Urothelium cell line (cell line): ENCODE data around the gene DAPK3.
A peak's percentile ranks its signal among the peaks of the same experiment; 100 is the strongest.
"Not testable (repeated sequence)": the region's sequence is repeated elsewhere in the genome, so short reads cannot be mapped to it uniquely, and the experiment has no call there.

ENCODE experiments used
- DNase-seq: peaks from one replicate; pipeline ENCODE4 v3.0.0; 2011; ENCODE audit warnings: low spot score, mixed read lengths
- FAIRE-seq: peaks from 2 replicates; lab custom pipeline; 2011; peaks lifted over from hg19 to GRCh38; lab: Jason Lieb, UNC

The DAPK3 gene

DNA sequence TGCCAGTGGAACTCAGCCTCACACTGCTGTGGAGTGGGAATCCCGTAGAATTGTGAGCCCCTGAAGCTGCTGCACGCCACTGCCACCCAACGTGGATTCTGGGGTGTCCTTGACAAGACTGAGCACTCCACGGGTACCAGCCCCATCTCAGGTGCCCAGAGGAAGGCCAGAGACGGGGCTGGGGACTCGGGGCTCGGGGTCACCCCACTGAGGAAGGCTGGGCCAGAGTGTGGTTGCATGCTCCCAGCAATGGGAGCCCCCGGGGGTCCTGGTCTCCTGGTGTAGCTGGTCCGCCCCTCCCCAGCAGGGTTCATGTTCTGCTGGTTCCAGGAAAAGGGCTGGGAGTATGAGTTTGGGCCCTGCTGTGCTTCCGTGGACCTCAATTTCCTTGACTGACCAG lies 15.2 kb downstream of the DAPK3 start:
- FAIRE-seq, result no peak

DNA sequence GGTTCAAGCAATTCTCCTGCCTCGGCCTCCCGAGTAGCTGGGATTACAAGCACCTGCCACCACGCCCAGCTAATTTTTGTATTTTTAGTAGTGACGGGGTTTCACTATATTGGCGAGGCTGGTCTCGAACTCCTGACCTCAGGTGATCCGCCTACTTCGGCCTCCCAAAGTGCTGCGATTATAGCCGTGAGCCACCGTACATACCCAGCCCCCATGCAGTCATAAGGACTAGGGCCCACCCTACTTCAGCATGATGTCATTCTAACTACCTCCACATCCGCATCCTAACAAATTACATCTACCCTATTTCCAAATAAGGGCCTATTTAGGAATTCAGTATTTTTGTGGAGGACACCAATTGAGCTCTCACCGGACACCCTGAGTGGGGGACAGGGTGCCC lies 15.6 kb downstream of the DAPK3 start:
- not testable (repeated sequence) for DNase-seq, FAIRE-seq

More for the DNA sequence above, 15.2 kb downstream of the DAPK3 start:
- no peak for DNase-seq

DNA sequence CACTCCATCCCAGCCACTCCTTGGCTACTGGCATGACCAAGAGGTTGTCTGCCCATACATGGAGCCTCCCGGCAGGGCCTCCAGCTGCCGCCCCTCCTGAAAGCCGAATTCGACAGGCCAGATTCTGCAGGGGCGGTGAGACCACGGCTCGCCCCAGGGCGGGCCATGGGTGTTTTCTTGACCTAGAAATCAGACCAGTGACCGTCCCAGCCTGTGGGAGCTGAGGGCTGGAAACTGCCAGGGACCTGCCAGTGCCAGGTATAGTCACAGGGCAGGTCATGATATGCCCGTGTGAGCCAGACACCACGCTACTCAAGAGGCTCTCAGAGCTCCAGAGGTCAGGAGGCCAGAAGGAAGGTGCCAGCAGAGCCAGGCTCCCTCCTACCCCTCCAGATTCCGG lies 16.8 kb downstream of the DAPK3 start:
- no peak for DNase-seq
- no peak for FAIRE-seq

DNA sequence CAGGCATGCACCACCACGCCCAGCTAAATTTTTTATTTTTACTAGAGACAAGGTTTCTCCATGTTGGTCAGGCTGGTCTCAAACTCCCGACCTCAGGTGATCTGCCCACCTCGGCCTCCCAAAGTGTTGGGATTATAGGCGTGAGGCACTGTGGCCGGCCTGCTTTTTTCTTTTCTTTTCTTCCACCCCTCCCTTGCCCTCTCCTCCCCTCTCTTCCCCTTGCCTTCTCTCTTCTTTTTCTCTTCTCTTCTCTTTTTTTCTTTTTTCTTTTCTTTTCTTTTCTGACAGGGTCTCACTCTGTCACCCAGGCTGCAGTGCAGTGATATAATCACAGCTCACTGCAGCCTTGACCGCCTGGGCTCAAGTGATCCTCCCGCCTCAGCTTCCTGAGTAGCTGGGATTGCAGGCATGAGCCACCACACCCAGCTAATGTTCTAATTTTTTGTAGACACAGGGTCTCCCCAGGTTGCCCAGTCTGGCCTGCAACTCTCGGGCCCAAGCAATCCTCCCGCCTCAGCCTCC lies 18.1 kb downstream of the DAPK3 start:
- FAIRE-seq, DNase-seq: not testable (repeated sequence)

DNA sequence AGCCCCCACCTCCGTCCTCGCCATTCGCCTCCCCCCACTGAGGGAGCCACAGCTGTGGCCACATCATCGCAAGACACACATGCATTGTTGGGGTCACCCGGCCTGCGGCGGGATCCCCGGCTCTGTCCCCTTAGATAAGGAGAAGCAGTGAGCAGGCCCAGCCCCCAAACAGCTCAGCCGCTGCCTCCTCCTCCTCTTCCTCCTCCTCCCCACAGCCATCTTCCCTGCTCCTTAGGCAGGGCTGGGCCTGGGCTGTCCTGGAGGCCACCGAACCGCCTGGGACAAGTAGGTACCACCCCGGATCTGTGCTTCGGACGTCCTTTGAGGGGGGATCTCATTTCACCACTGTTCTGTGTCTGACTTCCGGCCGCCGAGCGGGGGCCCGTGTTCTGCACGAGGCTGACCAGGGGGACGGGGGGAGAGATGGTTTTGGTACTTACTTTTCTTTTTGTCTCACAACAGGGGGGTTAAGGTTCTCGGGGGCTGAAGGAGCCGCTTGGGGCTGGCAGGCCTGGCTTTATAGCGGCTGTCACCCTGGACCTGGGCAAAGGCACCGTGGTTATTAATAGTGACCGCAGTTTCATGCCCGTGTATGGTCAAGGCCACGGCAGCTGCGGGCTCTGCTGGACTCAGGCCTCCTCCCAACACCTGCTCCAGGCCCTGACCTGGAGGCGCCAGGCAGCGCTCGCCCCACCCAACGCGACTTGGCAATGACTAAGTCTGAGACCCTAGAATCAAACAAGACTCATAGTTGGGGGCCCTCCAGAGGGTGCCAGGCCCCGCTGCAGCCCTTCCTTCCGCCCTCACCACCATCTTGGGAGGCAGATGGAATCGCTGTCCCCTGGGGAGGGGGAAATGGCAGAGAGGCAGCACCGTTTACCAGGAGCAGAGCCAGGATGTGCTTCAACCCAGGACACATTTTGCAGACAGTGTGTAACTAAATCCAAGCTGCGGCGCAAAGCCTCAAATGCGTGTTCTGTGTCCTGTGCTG lies 19.7 kb downstream of the DAPK3 start:
- DNase-seq (no peak), FAIRE-seq (no peak)

DNA sequence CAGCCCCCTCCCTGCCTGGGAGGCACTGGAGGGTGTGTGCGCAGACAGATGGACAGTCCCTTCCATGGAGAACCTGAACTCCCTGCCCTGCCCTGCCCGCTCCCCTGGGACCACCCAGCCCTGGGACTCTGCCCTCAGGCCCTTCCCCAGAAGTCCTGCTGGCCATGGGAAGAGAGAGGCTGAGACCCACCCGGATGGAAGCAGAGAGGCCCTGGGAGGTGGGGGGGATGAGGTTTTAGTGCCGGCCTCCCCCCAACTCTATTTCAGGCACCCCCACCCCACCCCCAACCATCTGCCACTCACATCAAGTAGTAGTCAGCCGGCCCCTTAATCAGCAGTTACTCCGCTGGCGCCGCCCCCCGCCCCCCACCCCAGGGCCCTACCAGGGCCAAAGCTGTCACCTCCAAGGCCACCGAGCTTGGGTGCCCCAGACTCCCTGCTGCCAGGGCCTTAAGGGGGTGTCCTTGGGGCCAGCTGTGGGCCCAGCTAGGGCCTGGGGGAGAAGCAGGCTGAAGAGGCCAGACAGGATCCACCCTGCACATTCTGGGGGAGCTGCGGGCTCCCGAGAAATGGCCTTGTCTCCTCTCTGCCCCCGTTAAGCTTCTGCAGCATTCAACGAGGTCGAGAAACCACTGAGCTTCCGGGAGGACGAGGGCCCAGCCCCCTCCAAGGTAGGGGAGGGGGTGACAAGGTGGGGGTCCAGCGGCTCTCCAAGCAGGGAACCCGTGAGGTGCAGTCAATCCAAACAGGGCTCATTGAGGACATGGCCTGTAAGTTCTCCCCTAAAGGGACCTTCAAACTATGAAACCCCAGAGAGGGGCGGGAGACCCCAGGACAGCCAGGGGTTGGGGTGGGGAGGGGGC lies 20.7 kb downstream of the DAPK3 start:
- FAIRE-seq, result no peak

DNA sequence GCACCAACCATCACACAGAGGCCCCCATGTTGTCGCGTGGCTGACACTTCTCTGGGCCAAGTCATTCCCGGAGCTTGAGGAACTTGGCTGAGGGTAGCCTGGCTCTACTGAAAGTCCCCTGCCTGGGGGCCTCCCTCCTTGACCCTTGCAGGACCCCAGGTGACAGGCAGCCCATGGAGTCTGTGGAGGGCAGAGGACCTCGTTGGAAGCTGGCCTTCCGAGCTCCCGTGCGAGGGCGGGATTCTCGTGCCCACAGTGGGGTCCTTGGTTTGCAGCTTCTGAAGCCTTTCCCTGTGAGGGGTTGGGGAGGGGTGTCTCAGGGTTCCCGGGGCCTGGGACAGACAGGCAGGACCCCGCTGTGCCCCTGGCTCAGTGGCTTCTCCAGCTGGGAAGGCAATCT lies 21.6 kb downstream of the DAPK3 start:
- no peak for DNase-seq
- no peak for FAIRE-seq

More for the DNA sequence above, 20.7 kb downstream of the DAPK3 start:
- no peak for DNase-seq

DNA sequence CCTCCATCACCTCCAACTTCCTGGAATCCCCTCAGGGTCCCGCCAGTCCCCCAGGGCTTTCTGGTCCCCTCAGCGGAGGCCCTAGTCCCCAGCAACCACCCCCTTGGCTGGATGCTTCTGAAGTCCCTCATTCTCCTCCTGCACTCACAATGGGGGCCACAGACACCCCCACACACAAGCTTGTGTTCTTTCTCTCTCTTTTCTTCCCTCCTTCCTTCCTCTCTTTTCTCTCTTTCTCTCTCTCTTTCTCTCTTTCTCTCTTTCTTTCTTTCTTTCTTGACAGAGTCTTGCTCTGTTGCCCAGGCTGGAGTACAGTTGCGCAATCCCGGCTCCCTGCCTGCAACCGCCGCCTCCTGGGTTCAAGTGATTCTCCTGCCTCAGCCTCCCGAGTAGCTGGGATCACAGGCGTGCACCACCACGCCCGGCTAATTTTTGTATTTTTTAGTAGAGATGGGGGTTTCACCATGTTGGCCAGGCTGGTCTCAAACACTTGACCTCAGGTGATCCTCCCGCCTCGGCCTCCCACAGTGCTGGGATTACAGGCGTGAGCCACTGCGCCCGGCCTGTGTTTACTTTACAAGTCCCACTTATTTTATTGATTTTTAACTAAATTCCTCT lies 23.5 kb downstream of the DAPK3 start:
- DNase-seq, FAIRE-seq: not testable (repeated sequence)

DNA sequence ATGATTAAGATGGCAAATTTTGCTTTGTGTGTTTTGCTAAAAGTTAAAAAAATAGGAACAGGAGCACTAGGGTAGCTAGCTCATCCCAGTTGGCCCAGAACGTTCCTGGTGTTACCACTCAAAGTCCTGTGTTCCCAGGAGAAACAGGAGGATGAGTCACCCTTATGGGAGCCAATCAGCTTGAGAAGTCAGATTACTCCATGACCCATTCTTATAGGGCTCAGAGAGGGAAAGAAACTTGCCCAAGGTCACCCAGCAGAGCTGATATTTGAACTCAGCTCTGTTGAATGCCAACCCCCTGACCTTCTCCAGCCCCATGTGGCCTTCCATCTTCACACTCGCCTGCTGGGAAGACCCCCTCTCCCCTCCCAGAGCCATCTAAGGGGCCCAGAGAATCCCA lies 25.1 kb downstream of the DAPK3 start:
- no peak for DNase-seq
- no peak for FAIRE-seq

DNA sequence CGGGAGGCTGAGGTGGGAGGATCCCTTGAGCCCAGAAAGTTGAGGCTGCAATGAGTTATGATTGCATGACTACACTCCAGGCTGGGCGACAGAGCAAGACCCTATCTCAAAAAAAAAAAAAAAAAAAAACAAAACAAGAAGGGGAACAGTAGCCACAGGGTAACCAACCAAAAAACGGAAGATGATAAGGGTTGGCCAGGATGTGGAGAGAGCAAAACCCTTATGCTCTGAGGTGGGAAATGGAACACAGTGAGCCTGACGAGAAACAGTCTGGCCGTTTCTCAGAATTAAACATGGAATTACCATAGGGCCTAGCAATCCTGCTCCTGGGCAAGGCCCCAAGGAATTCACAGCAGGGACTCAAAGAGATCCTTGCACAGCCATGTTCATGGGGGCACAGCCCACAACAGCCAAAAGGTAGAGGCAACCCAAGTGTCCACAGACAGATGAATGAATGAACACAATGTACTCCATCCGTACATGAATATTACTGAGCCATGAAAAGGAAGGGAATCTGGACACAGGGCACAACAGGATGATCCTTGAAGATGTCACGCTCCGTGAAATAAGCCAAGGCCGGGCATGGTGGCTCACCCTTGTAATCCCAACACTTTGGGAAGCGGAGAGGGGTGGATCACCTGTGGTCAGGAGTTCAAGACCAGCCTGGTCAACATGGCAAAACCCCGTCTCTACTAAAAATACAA lies 26.7 kb downstream of the DAPK3 start:
- FAIRE-seq, result no peak
- DNase-seq, result no peak

DNA sequence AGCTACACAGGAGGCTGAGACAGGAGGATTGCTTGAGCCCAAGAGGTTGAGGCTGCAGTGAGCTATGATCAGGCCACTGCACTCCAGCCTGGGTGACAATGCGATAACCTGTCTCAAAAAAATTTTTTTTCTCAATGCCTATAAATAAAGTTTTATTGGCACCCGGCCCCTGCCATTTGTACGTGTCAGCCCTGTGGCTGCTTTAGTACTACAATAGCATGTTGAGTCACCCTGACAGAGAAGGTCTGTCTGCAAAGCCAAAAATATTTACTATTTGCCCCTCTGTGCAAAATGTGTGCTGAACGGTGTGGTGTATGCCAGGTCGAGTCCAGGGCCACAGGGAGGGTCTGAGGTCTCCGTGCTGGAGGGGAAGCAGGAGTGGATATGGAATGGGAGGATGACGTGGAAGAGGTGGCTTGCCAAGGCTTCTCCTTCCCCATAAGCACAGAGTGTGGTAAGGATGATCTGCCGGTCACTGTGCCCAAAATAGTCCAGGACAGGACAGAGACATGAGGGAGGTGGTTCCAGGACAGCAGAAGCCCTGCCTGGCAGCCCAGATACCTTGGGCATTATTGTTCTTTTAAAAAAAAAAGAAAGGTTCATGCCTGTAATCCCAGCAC lies 28.0 kb downstream of the DAPK3 start:
- FAIRE-seq (no peak), DNase-seq (peak; percentile 15)

DNA sequence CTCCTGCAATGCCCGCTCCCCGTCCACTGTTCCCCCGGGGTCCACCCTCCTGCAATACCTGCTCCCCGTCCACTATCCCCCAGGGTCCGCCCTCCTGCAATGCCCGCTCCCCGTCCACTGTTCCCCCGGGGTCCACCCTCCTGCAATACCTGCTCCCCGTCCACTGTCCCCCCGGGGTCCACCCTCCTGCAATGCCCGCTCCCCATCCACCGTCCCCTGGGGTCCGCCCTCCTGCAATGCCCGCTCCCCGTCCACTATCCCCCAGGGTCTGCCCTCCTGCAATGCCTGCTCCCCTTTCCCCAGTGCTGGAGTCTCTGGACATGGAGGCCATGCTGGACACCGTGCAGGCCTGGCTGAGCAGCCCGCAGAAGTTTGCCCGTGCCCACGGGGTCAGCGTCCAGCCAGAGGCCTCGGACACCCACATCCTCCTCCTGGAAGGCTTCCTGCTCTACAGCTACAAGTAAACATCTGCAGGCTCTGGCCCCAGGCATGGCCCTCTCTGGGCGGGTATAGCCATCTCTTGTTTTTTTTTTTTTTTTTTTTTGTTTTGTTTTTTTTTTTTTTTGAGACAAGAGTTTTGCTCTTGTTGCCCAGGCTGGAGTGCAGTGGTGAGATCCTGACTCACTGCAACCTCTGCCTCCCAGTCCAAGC lies 32.5 kb downstream of the DAPK3 start:
- FAIRE-seq, DNase-seq: not testable (repeated sequence)

DNA sequence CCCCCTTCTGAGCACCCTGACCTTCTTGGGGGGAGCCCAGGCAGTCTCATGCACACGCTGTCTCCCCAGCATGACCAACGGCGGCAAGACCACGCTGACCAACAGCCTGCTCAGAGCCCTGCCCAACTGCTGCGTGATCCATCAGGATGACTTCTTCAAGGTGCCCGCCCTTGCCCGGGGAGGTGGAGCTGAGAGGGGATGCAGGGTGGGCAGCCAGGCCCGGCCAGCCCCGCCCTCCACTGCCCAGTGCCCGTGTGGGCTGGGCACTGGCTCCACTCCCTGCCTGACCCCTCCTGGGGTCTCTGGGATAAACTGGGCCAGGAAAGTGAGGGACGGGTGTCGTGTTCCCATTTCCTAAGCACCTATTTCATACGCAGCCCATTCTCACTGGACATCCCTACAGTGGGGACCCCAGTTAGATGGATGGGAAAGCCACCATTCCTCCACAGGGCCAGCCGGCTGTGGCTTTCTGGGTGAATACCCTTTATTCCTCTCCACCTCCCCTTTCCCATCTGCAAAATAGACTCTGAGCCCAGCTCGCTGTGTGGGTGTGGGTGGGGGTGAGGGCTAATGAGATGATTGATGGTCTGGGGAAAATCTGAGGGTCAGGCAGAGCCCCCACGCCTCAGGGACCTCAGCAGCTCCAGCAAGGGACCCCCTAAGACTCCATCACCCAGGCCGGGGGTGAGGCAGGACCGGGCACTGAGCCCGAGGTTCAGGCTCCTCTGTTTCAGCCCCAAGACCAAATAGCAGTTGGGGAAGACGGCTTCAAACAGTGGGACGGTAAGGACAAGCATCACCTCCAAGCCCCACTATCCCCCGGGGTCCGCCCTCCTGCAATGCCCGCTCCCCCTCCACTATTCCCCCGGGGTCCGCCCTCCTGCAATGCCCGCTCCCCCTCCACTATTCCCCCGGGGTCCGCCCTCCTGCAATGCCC lies 34.1 kb downstream of the DAPK3 start:
- DNase-seq (no peak), FAIRE-seq (no peak)

DNA sequence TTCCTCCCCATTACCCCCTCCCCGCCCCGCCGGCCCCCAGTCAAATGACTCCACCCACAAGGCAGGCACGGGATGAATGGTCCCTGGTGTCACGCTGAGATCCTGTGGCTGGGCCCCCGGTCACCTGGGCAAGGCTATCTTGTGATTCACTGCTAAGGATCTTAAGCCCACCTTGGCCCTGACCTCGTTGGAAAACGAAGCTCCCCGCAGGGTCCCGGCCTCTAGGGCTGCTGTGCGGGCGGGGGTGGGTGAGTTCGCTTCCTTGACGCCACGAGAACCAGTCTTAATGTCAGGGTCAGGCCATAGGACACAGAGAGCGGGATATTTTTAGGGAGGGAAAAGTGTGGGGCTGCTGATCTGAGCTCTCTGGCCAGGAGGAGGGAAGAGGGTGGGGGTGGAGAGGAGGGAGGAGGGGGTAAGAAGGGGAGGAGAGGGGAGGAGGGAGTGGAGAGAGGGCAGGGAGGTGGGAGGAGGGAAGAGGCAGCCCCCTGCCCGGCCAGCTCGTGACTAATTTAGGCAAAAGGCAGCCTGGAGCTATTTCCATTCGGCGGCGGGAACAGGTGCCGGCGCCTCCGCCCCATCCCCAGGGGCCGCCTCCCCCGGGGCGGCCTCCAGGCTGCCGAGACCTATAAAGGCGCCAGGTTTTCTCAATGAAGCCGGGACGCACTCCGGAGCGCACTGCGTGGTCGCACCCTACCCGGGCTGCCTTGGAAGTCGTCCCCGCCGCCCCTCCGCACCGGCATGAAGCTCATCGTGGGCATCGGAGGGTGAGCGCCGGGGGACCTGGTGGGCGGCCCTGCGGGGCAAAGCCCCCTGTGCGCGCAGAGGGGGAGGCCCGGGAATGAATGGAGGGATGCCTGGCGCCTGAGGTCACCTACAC lies 37.7 kb downstream of the DAPK3 start, which contains the start of gene NMRK2:
Gene NMRK2 (plus strand): TSS at position 139 of the 880 bp plus-strand sequence. CDS start 603 bp downstream, at position 742.
- FAIRE-seq, result no peak
- DNase-seq, result peak; percentile 18

DNA sequence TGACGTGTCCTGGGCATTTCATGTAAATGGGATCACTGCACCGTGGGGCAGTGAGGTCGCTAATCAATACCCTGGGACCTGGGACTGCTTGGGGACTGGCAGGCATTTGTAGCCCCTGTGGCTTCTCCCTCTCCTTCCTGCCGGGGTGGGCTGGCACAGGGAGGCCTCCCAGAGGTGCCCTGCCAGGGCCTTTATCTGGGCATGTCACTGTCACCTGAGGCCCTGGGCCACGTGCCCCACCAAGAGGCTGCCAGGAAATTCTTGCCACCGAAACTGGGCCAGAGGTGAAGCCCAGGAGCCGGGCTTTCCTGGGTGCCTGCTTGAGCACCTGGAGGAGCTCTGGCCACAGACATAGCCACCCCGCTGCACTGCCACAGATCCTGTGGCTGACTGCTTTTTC lies 39.9 kb downstream of the DAPK3 start:
- no peak for DNase-seq
- no peak for FAIRE-seq

DNA sequence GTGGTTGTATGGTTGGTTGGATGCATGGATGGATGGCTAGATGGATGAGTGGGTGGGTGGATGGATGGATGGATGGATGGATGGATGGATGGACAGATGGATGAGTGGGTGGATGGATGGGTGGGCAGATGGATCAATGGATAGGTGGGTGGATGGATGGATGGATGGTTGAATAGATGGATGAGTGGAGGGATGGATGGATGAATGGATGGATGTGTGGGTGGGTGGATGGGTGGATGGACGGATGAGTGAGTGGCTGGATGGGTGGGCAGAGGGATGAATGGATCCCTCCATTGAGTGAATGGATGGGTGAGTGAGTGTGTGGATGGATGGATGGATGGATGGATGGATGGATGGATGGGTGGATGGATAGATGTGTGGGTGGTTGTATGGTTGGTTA lies 47.0 kb downstream of the DAPK3 start:
- DNase-seq, result no peak
- FAIRE-seq, result no peak
